GM23248 (cell line): ENCODE data around the gene FMN2.

Experiments used
- EZH2 ChIP-seq: fragments of 200-600 bp; sonication (generic); IDR thresholded peaks from 2 replicates; pipeline ENCODE4 v1.6.1; 2018; ENCODE audit warnings: antibody characterized with exemption, mild to moderate bottlenecking; ENCODE audit not compliant: insufficient read depth, poor library complexity, severe bottlenecking
- EZH2phosphoT487 ChIP-seq: fragments of 200-600 bp; sonication (generic); IDR thresholded peaks from 2 replicates; pipeline ENCODE4 v1.6.1; 2018; ENCODE audit warnings: antibody characterized with exemption, moderate library complexity, mild to moderate bottlenecking, low read depth; ENCODE audit not compliant: insufficient read depth

- TF ChIP-seq EZH2phosphoT487 (no peak), EZH2 (no peak)
Observed at GRCh38 chr1:240407407-240407806, 315.7 kb downstream of the FMN2 start.
